IMR-90 (cell line): ENCODE data around the gene ABHD1. TPM values are rescaled to one million over a fixed set of nuclear protein-coding genes. Genes with fewer than 3 reads are reported as not detected.
A peak's percentile ranks its signal among the peaks of the same experiment; 100 is the strongest.

Experiments
- ATAC-seq: fragments of 200-7000 bp; cut with Tn5 transposase; 2 replicates; pipeline ENCODE4 v1.9.1; 2020; ENCODE audit warnings: low read depth, mild to moderate bottlenecking, moderate library complexity
- BruUV-seq: library from RNA; stranded (reverse); fragments of 400-500 nt; replicated peaks from 2 replicates; lab custom pipeline; 2021; lab: Mats Ljungman, UMichigan
- CTCF ChIA-PET: fragments of 300-600 bp; formaldehyde crosslinking; extraction: SDS; loops from one replicate; lab custom pipeline; 2021; ENCODE audit warnings: antibody characterized with exemption; lab: Yijun Ruan, JAX
- POLR2A ChIA-PET: fragments of 300-600 bp; sonication (Branson Sonifier 250); formaldehyde crosslinking; loops from one replicate; lab custom pipeline; 2022; ENCODE audit warnings: antibody characterized with exemption; ENCODE audit not compliant: unreplicated experiment; lab: Charles Lee
- DNase-seq: peaks from one replicate; pipeline ENCODE4 v3.0.0; 2013
- H2AFZ ChIP-seq: replicated peaks from 2 replicates; pipeline ENCODE3; 2013; ENCODE audit warnings: low read length, mild to moderate bottlenecking; ENCODE audit not compliant: poor library complexity
- H2AK5ac ChIP-seq: 2 replicates; pipeline ENCODE4 v1.6.1; 2013; ENCODE audit warnings: low read depth, low read length, inconsistent platforms
- H2AK9ac ChIP-seq: replicated peaks from 2 replicates; pipeline ENCODE3; 2013; ENCODE audit warnings: mild to moderate bottlenecking, low read depth, low read length, moderate library complexity; ENCODE audit not compliant: poor library complexity
- H2BK120ac ChIP-seq: 2 replicates; pipeline ENCODE4 v1.6.1; 2013; ENCODE audit warnings: low read depth, low read length, inconsistent platforms
- H2BK15ac ChIP-seq: 3 replicates; pipeline ENCODE4 v1.6.1; 2013; ENCODE audit warnings: low read depth, low read length, inconsistent platforms
- H2BK20ac ChIP-seq: 2 replicates; pipeline ENCODE4 v1.6.1; 2013; ENCODE audit warnings: low read depth, mild to moderate bottlenecking, inconsistent platforms, low read length, moderate library complexity
- H2BK5ac ChIP-seq: 2 replicates; pipeline ENCODE4 v1.6.1; 2013; ENCODE audit warnings: mild to moderate bottlenecking, low read depth, low read length, inconsistent platforms; ENCODE audit not compliant: poor library complexity, severe bottlenecking
- H3K14ac ChIP-seq: replicated peaks from 2 replicates; pipeline ENCODE4 v1.6.1; 2013; ENCODE audit warnings: low read depth, low read length, inconsistent platforms
- H3K18ac ChIP-seq: 2 replicates; pipeline ENCODE4 v1.6.1; 2013; ENCODE audit warnings: low read depth, low read length, control low read depth
- H3K23ac ChIP-seq: 2 replicates; pipeline ENCODE4 v1.6.1; 2013; ENCODE audit warnings: low read depth, low read length, inconsistent platforms
- H3K27ac ChIP-seq: 2 replicates; pipeline ENCODE4 v1.5.1; 2013; ENCODE audit warnings: mild to moderate bottlenecking, control low read depth, low read length; ENCODE audit not compliant: insufficient read depth
- H3K27me3 ChIP-seq: 2 replicates; pipeline ENCODE4 v1.6.1; 2013; ENCODE audit warnings: low read length; ENCODE audit not compliant: control insufficient read depth, insufficient read depth
- H3K36me3 ChIP-seq: 2 replicates; pipeline ENCODE4 v1.6.1; 2013; ENCODE audit warnings: low read length, mixed read lengths; ENCODE audit not compliant: control insufficient read depth, insufficient read depth
- H3K4ac ChIP-seq: 2 replicates; pipeline ENCODE4 v1.6.1; 2013; ENCODE audit warnings: low read depth, low read length, inconsistent platforms
- H3K4me1 ChIP-seq: 2 replicates; pipeline ENCODE4 v1.6.1; 2013; ENCODE audit warnings: low read length, mixed read lengths; ENCODE audit not compliant: control insufficient read depth, insufficient read depth
- H3K4me2 ChIP-seq: 2 replicates; pipeline ENCODE4 v1.6.1; 2013; ENCODE audit warnings: low read depth, mild to moderate bottlenecking, control low read depth, low read length, moderate library complexity
- H3K4me3 ChIP-seq: 2 replicates; pipeline ENCODE4 v1.5.1; 2013; ENCODE audit warnings: low read depth, mild to moderate bottlenecking, control low read depth, low read length, moderate library complexity; ENCODE audit not compliant: insufficient read depth
- H3K56ac ChIP-seq: 2 replicates; pipeline ENCODE4 v1.6.1; 2013; ENCODE audit warnings: low read length, inconsistent platforms; ENCODE audit not compliant: insufficient read depth; ENCODE audit errors: extremely low read depth
- H3K79me1 ChIP-seq, 2 experiments: 2 replicates each; pipeline ENCODE4 v1.6.1; 2013; ENCODE audit warnings: low read length in 2 of 2, inconsistent platforms in 1 of 2, low read depth in 1 of 2
- H3K9ac ChIP-seq: 2 replicates; pipeline ENCODE4 v1.6.1; 2013; ENCODE audit warnings: low read depth, low read length, control low read depth
- H3K9me1 ChIP-seq: 2 replicates; pipeline ENCODE4 v1.6.1; 2013; ENCODE audit warnings: low read length, inconsistent platforms; ENCODE audit not compliant: insufficient read depth
- H3K9me3 ChIP-seq: 2 replicates; pipeline ENCODE4 v1.6.1; 2013; ENCODE audit warnings: low read length; ENCODE audit not compliant: control insufficient read depth, insufficient read depth
- H4K20me1 ChIP-seq: 2 replicates; pipeline ENCODE4 v1.6.1; 2013; ENCODE audit warnings: low read length, inconsistent platforms; ENCODE audit not compliant: insufficient read depth
- H4K5ac ChIP-seq: 2 replicates; pipeline ENCODE4 v1.6.1; 2013; ENCODE audit warnings: mild to moderate bottlenecking, low read depth, low read length, control low read depth
- H4K8ac ChIP-seq, 2 experiments: 2 replicates each; pipeline ENCODE4 v1.6.1; 2013; ENCODE audit warnings: low read depth in 2 of 2, low read length in 2 of 2, control low read depth in 1 of 2, inconsistent platforms in 1 of 2
- H4K91ac ChIP-seq: 2 replicates; pipeline ENCODE4 v1.6.1; 2013; ENCODE audit warnings: low read depth, low read length, inconsistent platforms; ENCODE audit not compliant: insufficient read depth
- BHLHE40 ChIP-seq: fragments of 150-350 bp; IDR thresholded peaks from 2 replicates; pipeline ENCODE4 v1.6.1; 2016; ENCODE audit warnings: mild to moderate bottlenecking, low read depth, low read length
- CEBPB ChIP-seq: IDR thresholded peaks from 2 replicates; pipeline ENCODE4 v1.6.1; 2012; ENCODE audit warnings: low read depth, low read length, improper control_type of control experiment
- CHD1 ChIP-seq: IDR thresholded peaks from 2 replicates; pipeline ENCODE4 v1.6.1; 2012; ENCODE audit warnings: low read depth, low read length, improper control_type of control experiment
- ELK1 ChIP-seq: fragments of 150-350 bp; IDR thresholded peaks from 2 replicates; pipeline ENCODE4 v1.6.1; 2016; ENCODE audit warnings: low read depth, mild to moderate bottlenecking, low read length, moderate library complexity, borderline replicate concordance
- MAZ ChIP-seq: IDR thresholded peaks from 2 replicates; pipeline ENCODE4 v1.6.1; 2012; ENCODE audit warnings: low read depth, mild to moderate bottlenecking, low read length, improper control_type of control experiment, moderate library complexity, borderline replicate concordance
- MXI1 ChIP-seq: IDR thresholded peaks from 2 replicates; pipeline ENCODE4 v1.6.1; 2012; ENCODE audit warnings: low read depth, mild to moderate bottlenecking, low read length, moderate library complexity, borderline replicate concordance
- NFE2L2 ChIP-seq: fragments of 150-350 bp; IDR thresholded peaks from 2 replicates; pipeline ENCODE4 v1.6.1; 2016; ENCODE audit warnings: low read depth, mild to moderate bottlenecking, low read length
- POLR2A ChIP-seq: IDR thresholded peaks from 2 replicates; pipeline ENCODE4 v1.6.1; 2012; ENCODE audit warnings: mild to moderate bottlenecking, low read depth, low read length
- RCOR1 ChIP-seq: IDR thresholded peaks from 2 replicates; pipeline ENCODE4 v1.6.1; 2012; ENCODE audit warnings: mild to moderate bottlenecking, low read length, improper control_type of control experiment; ENCODE audit not compliant: insufficient replicate concordance
- RFX5 ChIP-seq: IDR thresholded peaks from 2 replicates; pipeline ENCODE4 v1.8.0; 2012; ENCODE audit warnings: low read depth, mild to moderate bottlenecking, low read length, moderate library complexity
- SMC3 ChIP-seq: fragments of 150-350 bp; IDR thresholded peaks from 2 replicates; pipeline ENCODE4 v1.6.1; 2016; ENCODE audit warnings: low read depth, mild to moderate bottlenecking, antibody characterized with exemption, low read length, moderate library complexity
- WGBS, 2 experiments: methylation state at CpG; one replicate each; pipeline versions ENCODE4 v1.1.5 to v1.1.7; 2013; ENCODE audit warnings: missing lambda C conversion rate in 2 of 2; ENCODE audit not compliant: insufficient read length in 1 of 2; ENCODE audit errors: extremely low coverage in 2 of 2; 5-methylcytosine and 5-hydroxymethylcytosine counted together
- dilution Hi-C: fragments of 300-500 bp; cut with HindIII; formaldehyde crosslinking; loops from one replicate; pipeline ENCODE4 v1.14.3; 2018; ENCODE audit warnings: low sequenced_read_pairs; ENCODE audit not compliant: unreplicated experiment
- in situ Hi-C: fragments of 300-500 bp; cut with MboI; formaldehyde crosslinking; loops from 3 replicates; pipeline ENCODE4 v1.14.3; 2019; ENCODE audit warnings: low sequenced_read_pairs, inconsistent platforms, mixed read lengths
- intact Hi-C: fragments of 100-400 bp; cut with micrococcal nuclease; formaldehyde crosslinking; loops from 2 replicates; pipeline ENCODE4 v1.10.0; 2022
- polyA plus RNA-seq, 3 experiments: library from polyadenylated mRNA; depleted of rRNA; stranded (reverse); fragments of >200 nt; gene quantifications; 2 replicates each; pipeline ENCODE4 v1.2.3, GENCODE V29; 2012; ENCODE audit warnings: low replicate concordance in 1 of 3
- total RNA-seq: library from RNA; depleted of rRNA; stranded (reverse); fragments of >200 nt; gene quantifications from 2 replicates; pipeline ENCODE4 v1.2.3, GENCODE V29; 2012
- TF ChIP-seq, protein P1 (sequence below): conservative IDR thresholded peaks from 2 replicates; pipeline ENCODE4 v1.5.1; 2012; ENCODE audit warnings: mild to moderate bottlenecking, low read depth, low read length, improper control_type of control experiment
- TF ChIP-seq, protein P2 (sequence below): fragments of 150-350 bp; IDR thresholded peaks from 2 replicates; pipeline ENCODE4 v1.6.1; 2017; ENCODE audit warnings: mild to moderate bottlenecking, antibody characterized with exemption, low read length, low read depth

The ABHD1 gene
- total and polyA plus RNA-seq, 2 of the 4 experiments (the other 2 are of a cell fraction) = 0.24 TPM; not detected in 1

DNA sequence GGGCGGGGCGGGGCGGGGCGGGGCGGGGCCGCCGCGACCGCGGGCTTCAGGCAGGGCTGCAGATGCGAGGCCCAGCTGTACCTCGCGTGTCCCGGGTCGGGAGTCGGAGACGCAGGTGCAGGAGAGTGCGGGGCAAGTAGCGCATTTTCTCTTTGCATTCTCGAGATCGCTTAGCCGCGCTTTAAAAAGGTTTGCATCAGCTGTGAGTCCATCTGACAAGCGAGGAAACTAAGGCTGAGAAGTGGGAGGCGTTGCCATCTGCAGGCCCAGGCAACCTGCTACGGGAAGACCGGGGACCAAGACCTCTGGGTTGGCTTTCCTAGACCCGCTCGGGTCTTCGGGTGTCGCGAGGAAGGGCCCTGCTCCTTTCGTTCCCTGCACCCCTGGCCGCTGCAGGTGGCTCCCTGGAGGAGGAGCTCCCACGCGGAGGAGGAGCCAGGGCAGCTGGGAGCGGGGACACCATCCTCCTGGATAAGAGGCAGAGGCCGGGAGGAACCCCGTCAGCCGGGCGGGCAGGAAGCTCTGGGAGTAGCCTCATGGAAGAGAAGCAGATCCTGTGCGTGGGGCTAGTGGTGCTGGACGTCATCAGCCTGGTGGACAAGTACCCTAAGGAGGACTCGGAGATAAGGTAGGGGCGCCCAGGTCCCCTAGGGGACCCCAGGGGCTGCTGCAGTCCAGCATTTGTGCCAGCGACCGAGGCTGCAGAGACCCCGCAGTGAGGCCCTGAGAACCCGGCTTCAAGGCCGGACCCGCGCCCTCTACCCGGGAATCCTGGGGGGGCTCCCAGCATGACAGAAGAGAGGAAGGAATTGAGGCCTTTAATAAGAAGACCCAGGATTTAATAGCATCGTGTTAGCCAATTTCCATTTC is 36.7 kb upstream of the ABHD1 start, which contains the start of gene KHK:
Gene KHK, plus strand, starts transcription at position 49 of the 870 bp plus-strand sequence. Its CDS starts 488 bp downstream, at position 537.
- peak within 1 kb of the TSS; percentile 65 for H3K9ac ChIP-seq
- POLR2A ChIA-PET = no interaction called here
- no peak within 1 kb of the TSS for H2BK15ac ChIP-seq
- TF ChIP-seq NFE2L2 = no peak
- no peak for TF ChIP-seq BHLHE40
- TF ChIP-seq, protein P1, sequence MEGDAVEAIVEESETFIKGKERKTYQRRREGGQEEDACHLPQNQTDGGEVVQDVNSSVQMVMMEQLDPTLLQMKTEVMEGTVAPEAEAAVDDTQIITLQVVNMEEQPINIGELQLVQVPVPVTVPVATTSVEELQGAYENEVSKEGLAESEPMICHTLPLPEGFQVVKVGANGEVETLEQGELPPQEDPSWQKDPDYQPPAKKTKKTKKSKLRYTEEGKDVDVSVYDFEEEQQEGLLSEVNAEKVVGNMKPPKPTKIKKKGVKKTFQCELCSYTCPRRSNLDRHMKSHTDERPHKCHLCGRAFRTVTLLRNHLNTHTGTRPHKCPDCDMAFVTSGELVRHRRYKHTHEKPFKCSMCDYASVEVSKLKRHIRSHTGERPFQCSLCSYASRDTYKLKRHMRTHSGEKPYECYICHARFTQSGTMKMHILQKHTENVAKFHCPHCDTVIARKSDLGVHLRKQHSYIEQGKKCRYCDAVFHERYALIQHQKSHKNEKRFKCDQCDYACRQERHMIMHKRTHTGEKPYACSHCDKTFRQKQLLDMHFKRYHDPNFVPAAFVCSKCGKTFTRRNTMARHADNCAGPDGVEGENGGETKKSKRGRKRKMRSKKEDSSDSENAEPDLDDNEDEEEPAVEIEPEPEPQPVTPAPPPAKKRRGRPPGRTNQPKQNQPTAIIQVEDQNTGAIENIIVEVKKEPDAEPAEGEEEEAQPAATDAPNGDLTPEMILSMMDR = no peak
- no peak for TF ChIP-seq CEBPB
- TF ChIP-seq, protein P2, sequence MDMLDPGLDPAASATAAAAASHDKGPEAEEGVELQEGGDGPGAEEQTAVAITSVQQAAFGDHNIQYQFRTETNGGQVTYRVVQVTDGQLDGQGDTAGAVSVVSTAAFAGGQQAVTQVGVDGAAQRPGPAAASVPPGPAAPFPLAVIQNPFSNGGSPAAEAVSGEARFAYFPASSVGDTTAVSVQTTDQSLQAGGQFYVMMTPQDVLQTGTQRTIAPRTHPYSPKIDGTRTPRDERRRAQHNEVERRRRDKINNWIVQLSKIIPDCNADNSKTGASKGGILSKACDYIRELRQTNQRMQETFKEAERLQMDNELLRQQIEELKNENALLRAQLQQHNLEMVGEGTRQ = no peak
- TF ChIP-seq MXI1 = no peak
- no peak for TF ChIP-seq RFX5
- no peak for TF ChIP-seq MAZ
- TF ChIP-seq RCOR1 = no peak
- no peak for TF ChIP-seq ELK1
- no peak for TF ChIP-seq SMC3
- no peak for TF ChIP-seq CHD1
- no peak for TF ChIP-seq POLR2A

More for the DNA sequence above, 36.7 kb upstream of the ABHD1 start, which contains the start of gene KHK:
- Histone ChIP-seq H2AFZ (peak within 1 kb of the TSS; percentile 86), H3K9me1 (no peaks in the 10 kb centered on the region; the same call in 1 of the 2 replicates), H4K8ac (peak within 1 kb of the TSS; percentile 55 to 76; a peak in 2 of 4 replicates), H4K20me1 (peaks cover 1% of the 10 kb centered on the region; the same call in 1 of the 2 replicates), H2AK5ac (peak within 1 kb of the TSS; percentile 51), H4K91ac (peak within 1 kb of the TSS; percentile 58), H2BK20ac (no peak within 1 kb of the TSS), H3K14ac (0 out of 2 replicates have a peak within 1 kb of the TSS, but pooled peaks have one; percentile 11), H3K27ac (peak within 1 kb of the TSS; percentile 64), H2BK120ac (no peak within 1 kb of the TSS), H2BK5ac (peak within 1 kb of the TSS; percentile 36), H3K4me1 (peaks cover 6% of the 10 kb centered on the region), H3K79me1 (peaks cover 0 to 20% of the 10 kb centered on the region in 2 experiments; a peak in 2 of 4 replicates), H3K4me2 (peak within 1 kb of the TSS; percentile 99), H3K4ac (peak within 1 kb of the TSS; percentile 63), H3K23ac (0 out of 2 replicates have a peak within 1 kb of the TSS, but pooled peaks have one; percentile 17), H3K18ac (no peak within 1 kb of the TSS), H3K4me3 (peak within 1 kb of the TSS; percentile 58), H3K27me3 (no peaks in the 10 kb centered on the region), H2AK9ac (peak within 1 kb of the TSS; percentile 91), H4K5ac (no peak within 1 kb of the TSS), H3K9me3 (no peaks in the 10 kb centered on the region), H3K36me3 (peaks cover 17% of the 10 kb centered on the region; the same call in 1 of the 2 replicates), H3K56ac (no peak within 1 kb of the TSS)
- CTCF ChIA-PET = interaction anchor here (0.6 to 0.7 kb wide), 2 partner anchors 89 to 212 kb away, joined by 3 read pairs; no protein-coding TSS in a partner anchor
- dilution Hi-C loops = no loop called here
- intact Hi-C loops = loop anchor here (1.0 to 5.0 kb wide), 2 partner anchors 37 to 240 kb away; partner anchors contain the start of gene DPYSL5
- 3% methylated on average over 27 of the region's 54 CpGs; no CpG with 5 or more reads in 1 of the 2 experiments for WGBS, 2 experiments
- ATAC-seq (peak; percentile 4), DNase-seq (no peak)
- in situ Hi-C loops = no loop called here
- no TSS peak for BruUV-seq
